K562 (cell line): ENCODE measurements around the gene RUNDC3A. TPM values are rescaled to one million over a fixed set of nuclear protein-coding genes. Genes with fewer than 3 reads are reported as not detected.

Source experiments
- CEBPG ChIP-seq, 3 experiments: fragments of 200-800 bp in 1 of 3; sonication (Bioruptor generic) in 1 of 3; sonication (generic) in 1 of 3; formaldehyde crosslinking in 1 of 3; IDR thresholded peaks in 2 of 3; conservative IDR thresholded peaks in 1 of 3; 2 replicates each; pipeline versions ENCODE4 v1.6.1 to v1.8.0; 2016 to 2022; ENCODE audit warnings: missing compliant biosample characterization in 2 of 3, missing genetic modification characterization in 2 of 3, mild to moderate bottlenecking in 1 of 3, missing genetic modification reagents in 1 of 3
- EP300 ChIP-seq: IDR thresholded peaks from 2 replicates; pipeline ENCODE4 v1.6.1; 2012; ENCODE audit warnings: low read length, improper control_type of control experiment
- GABPB2 ChIP-seq: fragments of 250-450 bp; sonication (Bioruptor Pico); conservative IDR thresholded peaks from 2 replicates; pipeline ENCODE4 v1.5.1; 2021; ENCODE audit warnings: mild to moderate bottlenecking
- KDM5B ChIP-seq: fragments of 200-600 bp; sonication (generic); IDR thresholded peaks from 2 replicates; pipeline ENCODE4 v1.6.1; 2012; ENCODE audit warnings: low read depth, mild to moderate bottlenecking, moderate library complexity, low read length, control low read depth, inconsistent platforms; ENCODE audit not compliant: insufficient replicate concordance
- MBD2 ChIP-seq: sonication (generic); IDR thresholded peaks from 2 replicates; pipeline ENCODE4 v1.6.1; 2016; ENCODE audit warnings: low read depth, borderline replicate concordance
- MCM2 ChIP-seq: fragments of 450-650 bp; IDR thresholded peaks from 2 replicates; pipeline ENCODE4 v1.6.1; 2017; ENCODE audit warnings: low read depth, mild to moderate bottlenecking
- NFE2L1 ChIP-seq: fragments of 450-650 bp; IDR thresholded peaks from 2 replicates; pipeline ENCODE4 v1.6.1; 2016; ENCODE audit warnings: missing genetic modification characterization, low read depth, mild to moderate bottlenecking, missing compliant biosample characterization, moderate library complexity, borderline replicate concordance
- NFIC ChIP-seq: fragments of 450-650 bp; IDR thresholded peaks from 2 replicates; pipeline ENCODE4 v1.6.1; 2017; ENCODE audit warnings: mild to moderate bottlenecking, inconsistent platforms
- POLR2A ChIP-seq: fragments of 450-650 bp; conservative IDR thresholded peaks from 2 replicates; pipeline ENCODE4 v1.6.1; 2016
- PTBP1 ChIP-seq: fragments of 200-400 bp; formaldehyde crosslinking; IDR thresholded peaks from 2 replicates; pipeline ENCODE4 v1.6.1; 2017; ENCODE audit warnings: low read depth, low read length
- SPI1 ChIP-seq: IDR thresholded peaks from 2 replicates; pipeline ENCODE4 v1.6.1; 2011; ENCODE audit warnings: low read depth, low read length, control low read depth, borderline replicate concordance
- STAT5B ChIP-seq: fragments of 250-450 bp; sonication (Bioruptor Pico); IDR thresholded peaks from 2 replicates; pipeline ENCODE4 v1.8.0; 2021; ENCODE audit warnings: mild to moderate bottlenecking, inconsistent platforms
- TAF9B ChIP-seq: fragments of 450-650 bp; IDR thresholded peaks from 2 replicates; pipeline ENCODE4 v1.6.1; 2018; ENCODE audit warnings: mild to moderate bottlenecking; ENCODE audit not compliant: partially characterized antibody
- TBL1XR1 ChIP-seq, 2 experiments: IDR thresholded peaks; 2 replicates each; pipeline ENCODE4 v1.6.1; 2012; ENCODE audit warnings: improper control_type of control experiment in 2 of 2, low read length in 2 of 2, mild to moderate bottlenecking in 1 of 2
- TEAD4 ChIP-seq, 2 experiments: sonication (generic) in 1 of 2; formaldehyde crosslinking in 1 of 2; IDR thresholded peaks; 2 replicates each; pipeline versions ENCODE4 v1.6.1 to v1.8.0; 2012 to 2022; ENCODE audit warnings: borderline replicate concordance in 1 of 2, inconsistent platforms in 1 of 2, low read length in 1 of 2, mild to moderate bottlenecking in 1 of 2, missing genetic modification reagents in 1 of 2
- polyA plus RNA-seq, 8 experiments: library from polyadenylated mRNA; depleted of rRNA in 4 of 8; stranded (reverse) in 5 of 8; unstranded in 3 of 8; fragments of >200 nt; fragmentation: Nextera tagmentation in 2 of 8; fragmentation: Illumina TruSeq in 1 of 8; extraction: Ambion mirVana in 2 of 8; extraction: Trizol in 1 of 8; gene quantifications; 2 replicates each; pipeline versions ENCODE4 v1.2.1 to v1.2.3, GENCODE V29; 2011 to 2014; ENCODE audit warnings: inconsistent platforms in 1 of 8, missing spikeins in 1 of 8
- total RNA-seq, 7 experiments: library from RNA; depleted of rRNA in 6 of 7; stranded (reverse); fragments of >200 nt in 6 of 7; fragmentation: Illumina TruSeq in 2 of 7; extraction: Trizol in 2 of 7; gene quantifications; 2 replicates each; pipeline versions ENCODE4 v1.2.1 to v1.2.3, GENCODE V29; 2011 to 2021; ENCODE audit warnings: low replicate concordance in 1 of 7
- TF ChIP-seq, protein P1 (sequence below): fragments of 150-350 bp; IDR thresholded peaks from 2 replicates; pipeline ENCODE4 v1.6.1; 2014; ENCODE audit warnings: low read depth, mild to moderate bottlenecking, low read length, borderline replicate concordance
- TF ChIP-seq, protein P2 (sequence below): fragments of 200-800 bp; sonication (Bioruptor generic); IDR thresholded peaks from 2 replicates; pipeline ENCODE4 v1.6.1; 2017; ENCODE audit warnings: missing genetic modification characterization, missing compliant biosample characterization

Gene RUNDC3A
- total and polyA plus RNA-seq, 9 of the 15 experiments (the other 6 are each of a cell fraction or from before 2014, with no cell fraction given), result not detected

DNA sequence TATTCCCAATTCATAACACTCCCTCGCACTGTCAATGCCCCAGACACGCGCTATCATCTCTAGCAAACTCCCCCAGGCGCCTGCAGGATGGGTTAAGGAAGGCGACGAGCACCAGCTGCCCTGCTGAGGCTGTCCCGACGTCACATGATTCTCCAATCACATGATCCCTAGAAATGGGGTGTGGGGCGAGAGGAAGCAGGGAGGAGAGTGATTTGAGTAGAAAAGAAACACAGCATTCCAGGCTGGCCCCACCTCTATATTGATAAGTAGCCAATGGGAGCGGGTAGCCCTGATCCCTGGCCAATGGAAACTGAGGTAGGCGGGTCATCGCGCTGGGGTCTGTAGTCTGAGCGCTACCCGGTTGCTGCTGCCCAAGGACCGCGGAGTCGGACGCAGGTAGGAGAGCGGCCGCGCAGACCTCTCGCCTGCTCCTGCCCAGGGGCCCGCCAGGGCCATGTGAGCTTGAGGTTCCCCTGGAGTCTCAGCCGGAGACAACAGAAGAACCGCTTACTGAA, 36.6 kb downstream of the RUNDC3A start, which contains the start of gene GRN (continued):
- TF ChIP-seq, protein P1, sequence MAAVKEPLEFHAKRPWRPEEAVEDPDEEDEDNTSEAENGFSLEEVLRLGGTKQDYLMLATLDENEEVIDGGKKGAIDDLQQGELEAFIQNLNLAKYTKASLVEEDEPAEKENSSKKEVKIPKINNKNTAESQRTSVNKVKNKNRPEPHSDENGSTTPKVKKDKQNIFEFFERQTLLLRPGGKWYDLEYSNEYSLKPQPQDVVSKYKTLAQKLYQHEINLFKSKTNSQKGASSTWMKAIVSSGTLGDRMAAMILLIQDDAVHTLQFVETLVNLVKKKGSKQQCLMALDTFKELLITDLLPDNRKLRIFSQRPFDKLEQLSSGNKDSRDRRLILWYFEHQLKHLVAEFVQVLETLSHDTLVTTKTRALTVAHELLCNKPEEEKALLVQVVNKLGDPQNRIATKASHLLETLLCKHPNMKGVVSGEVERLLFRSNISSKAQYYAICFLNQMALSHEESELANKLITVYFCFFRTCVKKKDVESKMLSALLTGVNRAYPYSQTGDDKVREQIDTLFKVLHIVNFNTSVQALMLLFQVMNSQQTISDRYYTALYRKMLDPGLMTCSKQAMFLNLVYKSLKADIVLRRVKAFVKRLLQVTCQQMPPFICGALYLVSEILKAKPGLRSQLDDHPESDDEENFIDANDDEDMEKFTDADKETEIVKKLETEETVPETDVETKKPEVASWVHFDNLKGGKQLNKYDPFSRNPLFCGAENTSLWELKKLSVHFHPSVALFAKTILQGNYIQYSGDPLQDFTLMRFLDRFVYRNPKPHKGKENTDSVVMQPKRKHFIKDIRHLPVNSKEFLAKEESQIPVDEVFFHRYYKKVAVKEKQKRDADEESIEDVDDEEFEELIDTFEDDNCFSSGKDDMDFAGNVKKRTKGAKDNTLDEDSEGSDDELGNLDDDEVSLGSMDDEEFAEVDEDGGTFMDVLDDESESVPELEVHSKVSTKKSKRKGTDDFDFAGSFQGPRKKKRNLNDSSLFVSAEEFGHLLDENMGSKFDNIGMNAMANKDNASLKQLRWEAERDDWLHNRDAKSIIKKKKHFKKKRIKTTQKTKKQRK, result no peak
- TF ChIP-seq STAT5B (no peak), SPI1 (peak; percentile 52; the same call in 1 of the 2 replicates), TAF9B (no peak), CEBPG (CRISPR knock-in tag; IDR thresholded peaks at IDR 0.05) (0 out of 2 replicates have a peak, but pooled peaks have one; percentile 34), CEBPG (tag; conservative IDR thresholded peaks at IDR 0.05 in 1 of 2, IDR thresholded peaks at IDR 0.05 in 1 of 2) (no peak), NFIC (no peak), KDM5B (peak; percentile 58), PTBP1 (no peak), TBL1XR1 (IDR thresholded peaks at IDR 0.05; ENCODE audit: low read length in 2 of 2) (no peak), EP300 (0 out of 2 replicates have a peak, but pooled peaks have one; percentile 28), MBD2 (peak; percentile 74; the same call in 1 of the 2 replicates), POLR2A (peak; percentile 78), NFE2L1 (no peak), MCM2 (no peak), GABPB2 (CRISPR knock-in tag) (no peak), TEAD4 (IDR thresholded peaks at IDR 0.05; ENCODE audit: low read length) (peak; percentile 68), TEAD4 (CRISPR knock-in tag; IDR thresholded peaks at IDR 0.05; ENCODE audit: borderline replicate concordance) (peak; percentile 60; the same call in 1 of the 2 replicates)
- TF ChIP-seq, protein P2, sequence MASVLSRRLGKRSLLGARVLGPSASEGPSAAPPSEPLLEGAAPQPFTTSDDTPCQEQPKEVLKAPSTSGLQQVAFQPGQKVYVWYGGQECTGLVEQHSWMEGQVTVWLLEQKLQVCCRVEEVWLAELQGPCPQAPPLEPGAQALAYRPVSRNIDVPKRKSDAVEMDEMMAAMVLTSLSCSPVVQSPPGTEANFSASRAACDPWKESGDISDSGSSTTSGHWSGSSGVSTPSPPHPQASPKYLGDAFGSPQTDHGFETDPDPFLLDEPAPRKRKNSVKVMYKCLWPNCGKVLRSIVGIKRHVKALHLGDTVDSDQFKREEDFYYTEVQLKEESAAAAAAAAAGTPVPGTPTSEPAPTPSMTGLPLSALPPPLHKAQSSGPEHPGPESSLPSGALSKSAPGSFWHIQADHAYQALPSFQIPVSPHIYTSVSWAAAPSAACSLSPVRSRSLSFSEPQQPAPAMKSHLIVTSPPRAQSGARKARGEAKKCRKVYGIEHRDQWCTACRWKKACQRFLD (CRISPR knock-in tag), result no peak
